CD4-positive, alpha-beta T cell treated with Interleukin-6 at 100 ng/mL for 8 hours (primary cell): ENCODE results near the gene CCL14.

Source experiments
- DNase-seq: peaks from one replicate; pipeline ENCODE4 v3.0.0-alpha.2; 2020; ENCODE audit warnings: mixed read lengths, low spot score

The CCL14 gene

DNA sequence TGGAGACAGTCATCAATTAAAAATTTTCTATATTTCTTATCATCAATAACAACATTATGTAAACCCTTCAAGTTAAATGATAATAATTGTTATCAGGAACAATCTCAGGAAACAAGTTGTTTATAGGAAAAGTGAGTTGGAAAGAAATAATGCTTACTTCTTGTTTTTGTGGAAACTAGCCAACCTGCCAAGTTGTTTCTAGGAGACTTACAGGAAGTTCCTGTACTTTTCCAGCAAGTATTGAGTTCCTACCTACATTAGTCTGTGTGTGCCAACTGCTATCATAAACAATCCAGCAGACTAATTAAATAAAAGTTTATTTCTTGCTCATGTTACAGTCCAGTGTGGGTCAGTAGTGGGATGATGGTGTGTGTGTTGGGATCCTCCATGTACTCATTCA, 1.6 kb upstream of the CCL14 start:
- no peak for DNase-seq

DNA sequence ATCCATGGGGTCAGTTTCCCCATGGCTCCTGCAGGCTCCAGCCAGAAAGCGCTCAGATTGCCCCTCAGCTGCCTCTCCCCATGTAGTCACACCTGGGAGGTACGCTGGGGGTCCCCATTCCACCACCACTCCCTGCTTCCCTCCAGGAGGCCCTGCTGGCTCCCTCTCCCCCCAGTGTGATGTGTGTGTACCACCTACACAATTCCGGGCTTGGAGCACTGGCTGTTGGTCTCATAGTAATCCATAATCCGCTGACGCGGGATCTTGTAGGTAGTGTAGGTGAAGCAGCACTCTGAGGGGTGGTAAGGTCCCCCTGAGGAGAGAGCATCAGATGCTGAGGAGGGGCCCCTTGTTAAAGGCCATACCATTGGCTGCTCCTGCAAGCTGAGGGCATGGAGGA, 2.4 kb downstream of the CCL14 start:
- no peak for DNase-seq

DNA sequence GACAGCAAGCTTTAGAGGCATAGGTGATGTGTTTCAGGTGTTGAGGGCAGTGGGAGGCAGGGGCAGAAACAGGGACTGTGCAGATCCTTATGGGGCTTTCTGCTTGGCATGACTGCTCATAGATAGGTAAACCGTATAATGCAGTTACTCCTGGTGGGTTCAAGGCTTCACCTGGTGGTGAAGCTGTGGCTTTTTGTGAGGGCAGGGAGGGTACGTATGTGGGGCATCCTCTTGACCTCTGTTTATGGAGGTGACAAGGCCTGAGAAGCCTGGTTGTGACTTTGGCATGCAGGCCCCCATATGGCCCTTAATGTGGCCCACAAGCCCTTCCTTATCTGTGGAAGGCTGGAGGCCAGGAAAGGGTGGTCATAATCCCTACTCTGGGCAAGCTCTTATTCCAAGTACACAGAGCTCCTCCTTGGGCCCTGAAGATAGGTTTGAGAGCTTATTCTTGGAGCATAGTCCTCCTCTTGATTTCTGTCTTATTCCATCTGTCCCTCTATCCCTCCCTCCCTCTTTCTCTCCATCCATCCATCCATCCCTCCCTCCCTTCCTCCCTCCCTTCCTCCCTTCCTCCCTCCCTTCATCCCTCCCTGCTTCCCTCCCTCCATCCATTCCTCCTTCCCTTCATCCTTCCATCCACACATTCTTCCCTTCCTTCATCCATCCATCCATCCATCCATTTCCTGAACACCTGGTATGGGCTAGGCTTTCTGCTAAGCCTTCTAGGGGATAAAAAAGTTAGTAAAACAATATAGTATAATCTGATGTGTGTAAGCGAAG, 3.9 kb downstream of the CCL14 start:
- no peak for DNase-seq

DNA sequence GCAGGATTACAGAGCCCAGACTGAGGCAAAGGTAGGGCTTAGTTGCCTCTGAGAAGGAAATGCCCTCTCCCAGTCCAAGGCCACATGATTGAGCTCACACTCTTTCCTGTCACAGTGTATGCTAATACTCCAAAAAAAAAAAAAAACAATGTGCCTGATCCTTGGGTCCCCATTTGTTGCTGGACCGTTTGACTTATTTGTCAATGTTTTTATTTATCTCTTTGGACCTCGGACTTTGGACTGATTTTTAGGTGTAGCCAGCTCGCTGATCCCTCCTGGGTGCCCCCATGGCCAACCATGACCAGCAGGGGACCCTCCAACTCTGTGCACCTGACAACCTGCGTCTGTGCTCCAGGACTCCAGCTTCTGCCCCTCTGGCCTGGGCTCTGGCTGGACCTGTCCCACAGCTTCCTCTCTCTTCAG, 4.6 kb downstream of the CCL14 start:
- DNase-seq, result no peak

DNA sequence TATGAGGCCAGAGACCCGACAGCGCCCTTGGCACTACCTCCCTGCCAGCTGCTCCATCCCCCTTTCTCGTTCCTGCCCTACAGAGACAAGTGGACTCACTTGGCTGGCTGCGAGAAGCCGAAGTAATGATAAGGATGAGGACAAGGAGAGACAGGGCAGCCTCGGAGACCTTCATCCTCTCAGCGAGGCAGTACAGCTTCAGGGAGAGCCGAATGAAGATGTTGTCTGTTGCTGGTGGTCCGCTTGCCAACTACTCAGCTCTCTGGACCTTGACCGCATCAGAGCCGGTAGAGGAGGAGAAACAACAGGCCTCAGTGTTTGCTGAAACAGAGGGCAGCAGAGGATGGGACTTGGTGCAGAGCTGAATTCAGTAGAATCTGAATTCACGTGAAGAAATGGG, 5.3 kb downstream of the CCL14 start, which contains the start of gene CCL16:
Gene CCL16, minus strand, starts transcription at position 252 of the 400 bp plus-strand sequence. Its CDS starts 77 bp downstream, at position 175.
- no peak for DNase-seq

DNA sequence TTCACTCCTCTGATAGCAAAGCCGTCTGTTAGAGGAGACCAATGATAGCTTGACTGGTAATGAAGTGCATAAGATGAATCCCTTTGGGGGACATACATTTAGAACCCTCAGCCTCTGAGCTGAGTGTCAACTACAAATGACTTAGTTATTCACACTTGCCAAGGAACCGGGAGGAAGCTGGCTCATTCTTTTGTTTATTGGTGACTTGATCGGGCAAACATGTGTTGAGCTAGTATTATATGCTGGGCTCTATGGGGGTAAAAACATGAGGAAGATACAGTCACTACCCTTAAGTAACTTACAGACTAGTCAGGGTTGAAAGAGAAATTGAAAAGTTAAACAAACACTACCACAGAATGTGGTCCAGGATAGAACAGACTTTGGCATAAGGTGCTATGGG, 8.2 kb downstream of the CCL14 start:
- no peak for DNase-seq

DNA sequence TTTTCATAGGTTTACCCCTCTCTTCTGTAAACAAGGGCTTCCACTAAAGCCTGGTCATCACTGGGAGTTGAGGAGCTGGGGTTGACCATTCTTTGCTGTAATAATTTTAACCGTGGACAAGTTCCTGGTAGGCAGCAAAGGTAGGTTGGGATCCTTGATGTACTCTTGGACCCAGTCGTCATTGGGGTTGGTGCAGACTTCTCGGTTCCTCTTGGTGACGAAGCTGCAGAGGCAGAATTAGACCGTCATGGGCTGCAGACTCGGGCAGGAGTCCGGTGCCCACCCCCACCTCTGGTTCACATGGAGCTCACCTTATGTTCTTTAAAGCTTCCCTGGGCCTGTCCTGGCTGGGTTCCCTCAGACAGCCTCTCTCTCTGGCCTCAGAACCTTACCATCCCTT, 9.0 kb downstream of the CCL14 start:
- DNase-seq, result no peak

DNA sequence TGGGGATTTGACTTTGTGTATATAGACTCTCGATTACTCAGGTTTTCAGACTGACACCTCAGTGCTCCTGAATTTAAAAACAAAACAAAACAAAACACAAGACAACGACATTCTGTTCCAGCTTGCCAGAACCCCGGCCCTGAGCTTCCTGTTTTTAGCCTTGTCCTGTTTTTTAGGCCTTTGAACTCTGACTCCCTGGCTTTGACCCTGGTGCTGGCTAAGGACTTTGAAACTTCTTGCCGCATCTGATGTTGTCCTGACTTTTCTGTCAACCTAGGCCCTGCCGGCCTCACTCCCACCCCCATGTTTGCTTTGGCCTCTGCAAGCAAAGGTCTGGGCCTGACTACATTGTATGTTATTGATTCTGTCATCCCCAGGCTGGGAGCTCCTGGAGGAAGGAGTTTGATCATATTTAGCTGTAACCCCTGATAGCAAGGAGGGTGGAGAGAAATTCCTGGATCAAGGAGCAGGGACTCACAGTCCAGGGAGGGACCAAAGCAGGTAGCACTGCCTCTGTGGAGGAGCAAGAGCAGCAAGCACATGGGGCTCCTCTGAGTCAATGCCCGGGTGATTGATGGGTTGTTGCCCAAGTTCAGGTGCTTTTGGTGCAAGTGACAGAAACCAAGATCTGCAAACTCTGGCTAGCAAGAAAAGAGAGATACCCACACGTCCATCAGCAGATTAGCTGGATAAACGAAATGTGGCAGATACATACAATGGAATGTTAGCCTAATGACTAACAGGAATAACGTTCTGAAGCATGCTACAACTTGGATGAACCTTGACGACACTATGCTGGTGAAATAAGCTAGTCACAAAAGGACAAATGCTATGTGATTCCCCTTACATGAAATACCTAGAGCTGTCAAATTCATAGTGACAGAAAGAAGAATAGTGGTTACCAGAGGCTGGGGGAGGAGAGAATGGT, 12.9 kb downstream of the CCL14 start:
- DNase-seq, result no peak

DNA sequence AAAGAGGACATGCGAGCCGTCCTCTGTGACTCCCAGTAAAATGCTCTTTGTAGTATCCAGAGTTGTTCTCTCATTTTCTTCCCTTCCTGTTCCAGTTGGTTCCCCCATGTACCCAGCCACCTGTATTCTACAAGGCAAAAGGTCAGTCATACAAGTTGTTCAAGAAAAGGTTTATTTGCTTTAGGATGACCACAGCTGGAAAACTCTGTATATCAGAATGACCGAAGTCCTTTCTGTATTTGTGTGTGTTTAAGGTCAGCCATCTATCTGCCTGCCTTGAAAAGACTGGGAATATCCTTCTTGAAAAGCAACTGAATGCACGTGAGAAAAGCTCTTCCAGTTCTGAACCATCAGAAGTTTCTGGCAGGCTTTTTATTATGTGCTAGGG, 13.6 kb downstream of the CCL14 start:
- DNase-seq, result no peak

DNA sequence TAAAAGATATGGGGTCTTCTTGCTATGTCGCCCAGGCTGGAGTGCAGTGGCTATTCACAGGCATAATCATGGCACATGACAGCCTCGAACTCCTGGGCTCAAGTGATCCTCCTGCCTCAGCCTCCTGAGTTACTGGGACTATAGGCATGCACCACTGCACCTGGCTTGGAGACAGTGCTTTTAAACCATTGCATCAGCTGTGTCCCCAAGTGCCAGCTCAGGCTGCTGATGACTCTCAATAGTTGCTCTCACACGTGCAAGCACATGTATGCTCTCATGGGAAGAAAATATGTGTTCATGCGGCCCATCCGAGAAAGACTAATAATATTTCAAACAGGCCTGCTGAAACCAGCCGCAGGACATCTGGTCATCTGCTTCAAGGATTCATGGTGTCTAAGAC, 14.0 kb downstream of the CCL14 start:
- no peak for DNase-seq

DNA sequence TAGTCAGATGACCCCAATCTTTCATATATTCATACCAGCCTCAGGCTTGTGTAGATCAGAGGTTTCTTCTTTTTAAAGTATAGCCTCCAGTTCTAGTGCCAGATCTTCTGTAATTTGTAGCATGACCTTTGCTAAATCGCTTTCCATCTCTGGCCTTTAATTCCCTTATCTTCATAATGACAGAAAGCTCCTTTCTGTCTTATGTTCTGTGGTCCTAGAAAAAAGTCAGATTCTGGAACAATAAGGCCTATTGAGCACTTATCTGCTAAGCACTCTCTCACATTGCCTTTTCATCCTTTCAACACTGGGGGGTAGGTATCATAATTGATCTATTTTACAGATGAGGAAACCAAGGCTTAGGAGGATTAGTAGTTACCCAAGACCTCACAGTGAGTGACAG, 14.5 kb downstream of the CCL14 start:
- DNase-seq, result no peak

DNA sequence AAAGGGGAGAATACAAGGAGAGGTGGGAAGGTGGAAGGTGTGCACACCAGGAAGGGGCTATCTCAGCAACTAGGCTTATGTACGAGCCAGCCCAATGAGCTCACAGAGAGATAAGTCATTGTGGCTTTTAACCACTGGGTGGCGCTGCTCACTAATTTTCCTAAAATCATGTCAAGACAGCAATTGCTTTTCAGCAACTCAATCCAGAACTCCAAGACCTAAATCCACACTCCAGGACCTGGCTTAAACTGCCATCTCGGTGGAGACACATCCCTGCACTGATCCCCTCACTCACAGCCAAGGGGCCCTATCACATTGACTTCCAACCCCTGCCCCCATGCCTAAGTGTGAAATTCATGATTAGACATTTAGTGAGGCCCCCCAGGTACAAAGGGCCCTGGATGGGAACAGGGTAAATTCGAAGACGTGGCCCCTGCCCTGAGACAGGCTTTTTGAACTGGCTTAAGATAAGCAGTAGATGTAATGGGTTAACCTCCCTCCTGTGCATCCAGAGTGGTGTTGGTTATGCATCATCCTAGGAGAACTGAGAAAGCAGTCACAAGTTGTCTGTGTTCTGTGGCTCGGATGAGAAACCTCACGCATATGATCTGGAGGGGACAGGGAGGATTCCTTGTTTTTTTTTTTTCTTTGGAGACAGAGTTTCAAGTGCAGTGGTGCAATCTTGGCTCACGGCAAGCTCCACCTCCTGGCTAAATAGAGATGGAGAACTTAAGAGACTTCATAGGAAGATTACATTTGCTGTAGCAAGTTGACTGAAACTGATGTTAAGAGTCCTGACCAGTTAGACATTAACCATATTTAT, 16.8 kb downstream of the CCL14 start:
- peak; percentile 64 for DNase-seq

DNA sequence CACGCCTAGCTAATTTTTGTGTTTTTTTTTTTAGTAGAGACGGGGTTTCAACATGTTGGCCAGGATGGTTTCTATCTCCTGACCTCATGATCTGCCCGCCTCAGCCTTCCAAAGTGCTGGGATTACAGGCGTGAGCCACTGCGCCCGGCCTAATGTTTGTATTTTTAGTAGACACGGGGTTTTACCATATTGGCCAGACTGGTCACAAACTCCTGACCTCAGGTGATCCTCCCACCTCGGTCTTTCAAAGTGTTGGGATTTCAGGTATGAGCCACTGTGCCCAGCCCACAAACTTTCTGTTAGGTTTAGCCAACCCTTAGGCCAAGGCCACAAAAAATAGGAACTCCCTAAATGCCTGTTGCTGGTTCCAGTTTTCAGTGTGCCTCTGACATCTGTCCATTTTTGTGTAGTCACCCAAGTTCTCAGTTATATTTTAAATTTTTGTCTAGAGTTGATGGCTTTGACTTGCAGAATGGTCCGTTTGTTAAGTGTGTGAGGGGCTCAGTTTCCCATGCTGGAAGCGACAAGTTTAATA, 17.9 kb downstream of the CCL14 start:
- DNase-seq, result no peak

DNA sequence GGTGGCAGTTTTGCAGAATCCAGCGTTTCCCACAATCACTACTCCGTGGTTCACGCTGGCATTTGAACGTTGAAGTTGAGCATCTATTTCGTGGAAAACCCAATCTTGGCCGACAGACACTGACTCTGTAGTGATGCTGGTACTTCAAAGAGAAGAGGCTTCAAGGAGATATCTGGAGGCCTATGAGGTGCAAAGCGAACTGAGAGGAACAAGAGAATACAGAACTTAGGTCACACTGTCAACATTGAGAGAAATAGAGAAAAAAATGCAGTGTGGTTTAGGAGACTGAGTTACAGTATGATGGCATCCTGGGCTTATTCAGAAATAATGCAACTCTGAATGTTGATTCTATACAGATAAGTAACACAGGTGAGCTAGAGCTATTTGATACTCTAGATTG, 21.3 kb downstream of the CCL14 start:
- DNase-seq, result no peak

DNA sequence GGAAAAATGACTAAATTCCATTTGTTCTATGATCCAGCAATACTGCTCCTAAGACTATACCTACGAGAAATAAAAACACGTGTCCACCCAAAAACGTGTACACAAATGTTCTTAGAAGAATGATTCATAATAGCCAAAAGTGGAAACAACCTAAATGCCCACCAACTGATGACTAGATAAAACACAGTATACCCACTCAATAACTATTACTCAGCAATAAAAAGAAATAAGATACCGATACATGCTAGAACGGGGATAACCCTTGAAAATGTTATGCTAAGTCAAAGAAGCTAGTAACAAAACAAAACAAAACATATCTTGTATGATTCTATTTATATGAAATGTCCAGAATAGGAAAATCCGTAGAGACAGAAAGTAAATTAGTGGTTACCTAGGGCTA, 22.9 kb downstream of the CCL14 start:
- no peak for DNase-seq

DNA sequence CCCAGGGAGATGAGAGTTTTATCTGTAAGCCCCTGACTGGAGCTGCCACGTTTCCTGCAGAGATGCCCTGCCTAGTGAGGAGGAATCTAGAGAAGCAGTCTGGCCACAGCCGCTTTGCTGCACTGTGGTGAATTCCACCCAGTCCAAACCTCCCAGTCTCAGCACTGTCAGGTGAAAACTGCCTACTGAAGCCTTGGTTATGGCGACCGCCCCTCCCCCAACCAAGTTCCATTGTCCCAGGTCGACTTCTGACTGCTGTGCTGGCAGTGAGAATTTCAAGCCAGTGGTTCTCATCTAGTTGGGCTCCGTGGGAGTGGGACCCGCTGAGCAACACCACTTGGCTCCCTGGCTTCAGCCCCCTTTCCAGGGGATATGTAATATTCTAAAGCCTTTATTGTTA, 32.8 kb downstream of the CCL14 start:
- no peak for DNase-seq

DNA sequence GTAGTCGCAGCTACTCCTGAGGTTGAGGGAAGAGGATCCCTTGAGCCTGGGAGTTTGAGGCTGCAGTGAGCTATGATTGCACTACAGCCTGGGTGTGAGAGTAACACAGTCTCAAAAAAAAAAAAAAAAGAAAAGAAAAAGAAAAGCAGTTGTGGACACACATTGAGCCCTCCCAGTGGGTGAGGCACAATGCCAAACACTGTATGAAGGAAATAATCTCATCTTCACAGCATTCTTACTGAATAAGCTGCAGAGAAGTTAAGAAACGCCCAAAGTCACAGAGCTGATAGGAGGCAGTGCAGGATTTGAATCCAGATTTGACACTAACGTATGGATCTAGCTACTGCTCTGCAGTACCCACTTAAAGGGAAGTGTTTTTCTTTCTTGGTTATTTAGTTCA, 37.1 kb downstream of the CCL14 start:
- DNase-seq, result no peak

DNA sequence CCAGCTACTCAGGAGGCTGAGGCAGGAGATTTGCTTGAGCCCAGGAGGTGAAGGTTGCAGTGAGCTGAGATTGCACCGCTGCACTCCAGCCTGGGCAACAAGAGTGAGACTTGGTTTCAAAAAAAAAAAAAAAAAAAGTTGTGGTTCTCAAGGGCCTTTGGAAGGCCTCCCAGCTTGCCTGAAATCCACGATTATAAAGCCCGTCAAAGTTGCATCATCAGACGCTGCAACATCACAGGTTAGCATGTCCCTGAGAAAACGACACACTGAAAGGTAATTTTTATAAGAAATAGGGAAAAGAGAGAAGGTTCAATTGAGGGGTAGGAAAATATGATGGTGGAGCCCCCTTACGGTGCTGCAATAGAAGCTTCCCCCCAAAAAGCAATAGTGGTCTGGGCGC, 38.4 kb downstream of the CCL14 start:
- DNase-seq, result no peak

DNA sequence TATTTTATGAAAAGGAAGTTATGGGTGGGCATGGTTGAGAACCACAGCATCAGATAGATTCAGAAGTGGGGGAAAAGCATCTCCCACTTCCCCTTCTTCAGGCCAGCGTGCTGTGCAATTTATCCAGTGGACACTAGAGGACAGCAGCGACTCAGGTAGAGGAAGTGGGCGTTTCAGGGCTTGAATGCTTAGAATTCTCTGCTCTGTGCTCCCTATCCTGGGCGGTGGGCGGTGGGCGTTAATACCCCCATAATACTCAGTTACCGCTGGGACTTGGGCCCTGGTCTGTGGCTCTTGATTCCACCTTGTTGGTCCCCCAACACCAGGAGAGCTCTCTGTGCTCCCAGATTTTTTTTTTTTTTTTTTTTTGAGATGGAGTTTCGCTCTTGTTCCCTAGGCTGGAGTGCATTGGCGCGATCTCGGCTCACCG, 39.4 kb downstream of the CCL14 start:
- DNase-seq, result peak; percentile 33

DNA sequence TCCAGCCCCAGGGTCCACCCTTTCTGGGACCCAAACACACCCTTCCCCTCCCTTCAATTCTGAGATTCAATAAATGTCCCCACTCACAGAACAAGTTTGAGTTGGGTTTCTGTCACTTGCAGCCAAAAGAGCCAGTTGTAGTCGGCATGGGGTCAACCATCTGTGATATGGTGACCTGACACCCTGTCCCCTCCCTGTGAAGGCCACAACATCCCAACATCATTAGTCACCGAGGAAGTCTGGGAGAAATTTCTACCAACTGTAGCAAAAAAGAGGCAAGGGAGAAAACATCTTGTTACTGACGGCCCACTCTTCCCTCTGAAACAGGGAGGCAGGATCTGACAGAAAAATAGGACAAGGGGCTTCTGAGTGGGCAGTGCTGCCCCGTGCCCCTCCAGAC, 42.4 kb downstream of the CCL14 start:
- no peak for DNase-seq

DNA sequence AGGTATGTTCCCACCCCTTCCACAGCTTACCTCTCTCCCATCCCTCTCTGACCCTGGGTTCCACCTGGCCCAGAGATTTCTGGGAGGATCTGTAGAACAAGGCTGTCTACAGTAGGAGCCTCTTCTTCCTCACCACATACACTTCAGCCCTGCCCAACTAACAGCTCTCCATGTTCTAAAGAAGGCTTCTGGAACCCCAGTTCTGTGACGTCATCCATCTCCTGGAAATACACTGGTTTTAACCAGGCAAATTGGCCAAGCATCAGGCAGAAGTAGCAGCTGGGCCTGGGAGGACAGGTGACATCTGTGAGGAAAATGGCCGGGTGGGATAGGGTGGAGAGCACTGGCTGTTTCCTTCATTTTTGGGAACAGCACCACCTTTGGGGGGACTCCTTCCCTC, 43.0 kb downstream of the CCL14 start, which contains the start of gene LYZL6:
Gene LYZL6, minus strand, starts transcription at position 177 of the 400 bp plus-strand sequence. CDS start 4,357 bp downstream, outside the sequence.
- no peak for DNase-seq
